Measurements from ENCODE around the gene ANKRD30A.
"Not testable (repeated sequence)": the region's sequence is repeated elsewhere in the genome, so short reads cannot be mapped to it uniquely, and the experiment has no call there.

ANKRD30A gene

DNA sequence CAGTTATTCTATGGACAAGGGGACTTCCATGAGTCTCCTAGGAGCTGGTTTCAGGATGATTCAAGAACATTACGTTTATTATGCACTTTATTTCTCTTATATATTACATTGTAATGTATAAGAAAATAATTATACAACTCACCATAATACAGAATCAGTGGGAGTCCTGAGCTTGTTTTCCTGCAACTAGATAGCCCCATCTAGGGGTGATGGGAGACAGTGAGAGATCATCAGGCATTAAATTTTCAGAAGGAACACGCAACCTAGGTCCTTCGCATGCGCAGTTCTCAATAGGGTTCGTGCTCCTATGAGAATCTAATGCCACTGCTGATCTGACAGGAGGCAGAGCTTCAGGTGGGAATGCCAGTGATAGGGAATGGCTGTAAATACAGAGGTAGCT is 137.9 kb downstream of the ANKRD30A start:
- in situ Hi-C loops (cut with MboI; ENCODE audit: low sequenced_read_pairs) = no loop called here

DNA sequence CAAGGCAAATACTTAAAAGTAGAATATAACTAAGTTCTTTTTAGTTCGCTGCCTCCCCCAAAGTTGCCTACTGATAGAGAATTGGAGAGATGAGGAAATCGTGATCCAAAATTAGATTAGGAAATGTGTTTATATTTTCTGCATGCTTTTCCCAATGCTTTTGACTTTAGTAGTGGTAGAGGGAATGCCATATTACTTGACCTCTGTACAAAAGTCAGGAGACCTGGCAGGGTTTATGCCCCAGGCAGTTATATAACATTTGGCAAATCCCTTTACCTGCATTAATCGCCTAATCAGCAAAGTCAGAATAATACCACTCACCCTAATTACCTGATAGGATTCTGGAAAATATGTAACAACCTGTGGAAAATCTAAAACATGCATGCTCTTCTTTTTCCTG is 142.9 kb downstream of the ANKRD30A start:
- in situ Hi-C loops (cut with MboI; ENCODE audit: low sequenced_read_pairs) = no loop called here

DNA sequence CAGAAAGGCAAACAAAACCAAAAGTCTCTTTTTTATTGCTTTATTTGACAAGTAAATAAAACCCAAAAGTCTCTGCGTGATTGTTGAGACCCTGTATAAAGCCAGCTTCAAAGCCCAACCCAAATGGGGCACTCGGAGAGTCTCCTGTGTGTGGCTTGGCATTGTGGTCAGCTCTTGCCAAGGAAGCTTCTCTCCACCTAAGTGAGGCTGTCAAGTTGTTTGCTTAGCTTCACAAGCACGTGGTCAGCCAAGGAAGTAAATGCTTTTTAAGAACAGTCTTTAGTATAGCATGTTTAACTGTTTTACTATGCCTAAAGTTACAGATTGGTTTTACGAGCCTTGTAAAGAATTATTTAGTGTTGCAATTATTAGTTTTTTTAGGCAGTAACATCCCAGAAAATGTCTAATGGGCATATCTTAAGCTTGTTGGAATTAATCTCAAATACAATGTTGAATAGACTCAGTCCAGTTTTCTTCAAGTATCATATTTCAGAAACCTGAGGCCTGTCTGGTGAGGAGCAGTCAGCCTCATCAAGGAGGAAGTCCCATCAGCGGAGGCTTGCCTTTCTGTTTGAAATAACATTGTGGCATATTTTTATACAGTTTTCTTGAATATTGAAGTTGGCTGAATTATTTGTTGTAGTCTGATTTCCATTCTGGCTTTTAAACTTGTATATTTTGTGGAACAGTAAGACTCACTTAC is 144.3 kb downstream of the ANKRD30A start:
- in situ Hi-C loops (cut with MboI; ENCODE audit: low sequenced_read_pairs) = no loop called here

DNA sequence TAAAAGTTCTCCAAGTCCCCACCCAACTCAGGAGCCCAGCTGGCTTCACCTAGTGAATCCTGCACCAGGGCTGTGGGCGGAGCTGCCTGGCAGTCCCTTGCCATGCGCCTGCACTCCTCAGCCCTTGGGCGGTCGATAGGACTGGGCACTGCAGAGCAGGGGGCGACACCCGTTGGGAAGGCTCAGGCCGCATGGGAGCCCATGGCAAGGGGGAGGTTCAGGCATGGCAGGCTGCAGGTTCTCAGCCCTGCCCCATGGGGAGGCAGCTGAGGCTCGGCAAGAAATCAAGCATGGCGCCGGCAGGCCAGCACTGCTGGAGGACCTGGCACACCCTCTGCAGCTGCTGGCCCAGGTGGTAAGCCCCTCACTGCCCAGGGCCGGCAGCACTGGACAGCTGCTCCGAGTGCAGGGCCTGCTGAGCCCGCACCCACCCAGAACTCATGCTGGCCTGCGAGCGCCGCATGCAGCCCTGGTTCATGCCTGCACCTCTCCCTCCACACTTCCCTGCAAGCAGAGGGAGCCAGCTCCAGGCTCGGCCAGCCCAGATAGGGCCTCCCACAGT is 149.9 kb downstream of the ANKRD30A start:
- in situ Hi-C loops (cut with MboI; ENCODE audit: low sequenced_read_pairs) = no loop called here

DNA sequence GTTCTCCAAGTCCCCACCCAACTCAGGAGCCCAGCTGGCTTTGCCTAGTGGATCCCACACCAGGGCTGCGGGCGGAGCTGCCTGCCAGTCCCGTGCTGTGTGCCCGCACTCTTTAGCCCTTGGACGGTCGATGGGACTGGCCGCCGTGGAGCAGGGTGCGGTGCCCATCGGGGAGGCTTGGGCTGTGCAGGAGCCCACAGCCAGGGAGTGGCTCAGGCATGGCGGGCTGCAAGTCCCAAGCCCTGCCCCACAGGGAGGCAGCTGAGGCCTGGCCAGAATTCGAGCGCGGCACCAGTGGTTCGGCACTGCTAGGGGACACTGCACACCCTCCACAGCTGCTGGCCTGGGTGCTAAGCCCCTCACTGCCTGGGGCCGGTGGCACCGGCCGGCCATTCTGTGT is 159.7 kb downstream of the ANKRD30A start:
- in situ Hi-C loops (cut with MboI; ENCODE audit: low sequenced_read_pairs) = no loop called here

DNA sequence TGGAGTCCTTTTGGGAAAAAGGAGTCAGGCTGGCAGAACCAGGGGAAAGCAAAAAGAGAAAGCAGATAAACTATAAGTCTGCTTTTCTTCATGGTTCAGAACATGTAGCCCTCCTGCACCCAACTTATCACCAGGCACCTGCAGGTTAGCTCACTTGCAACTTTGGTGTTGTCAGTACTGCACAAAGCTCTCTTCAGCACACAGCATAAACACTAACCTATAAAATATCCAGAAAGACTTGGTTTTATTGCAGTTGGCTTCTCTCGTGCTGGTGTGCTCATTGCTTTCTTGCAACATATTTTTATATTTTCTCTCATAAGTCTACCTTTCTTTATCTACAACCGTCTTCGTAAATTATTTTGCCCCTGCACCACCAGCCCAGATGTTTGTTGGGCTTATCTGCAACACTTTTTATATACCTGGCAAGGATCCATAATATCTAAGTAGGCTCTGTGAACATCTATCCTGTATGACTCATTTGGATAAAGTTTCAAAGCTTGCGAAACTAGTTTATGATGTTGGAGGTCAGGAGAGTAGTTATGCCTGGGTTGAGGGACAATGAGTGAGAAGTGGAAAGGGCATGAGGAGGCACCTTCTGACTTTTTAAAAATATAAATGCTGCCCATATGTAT is 164.6 kb downstream of the ANKRD30A start:
- in situ Hi-C loops (cut with MboI; ENCODE audit: low sequenced_read_pairs) = no loop called here

DNA sequence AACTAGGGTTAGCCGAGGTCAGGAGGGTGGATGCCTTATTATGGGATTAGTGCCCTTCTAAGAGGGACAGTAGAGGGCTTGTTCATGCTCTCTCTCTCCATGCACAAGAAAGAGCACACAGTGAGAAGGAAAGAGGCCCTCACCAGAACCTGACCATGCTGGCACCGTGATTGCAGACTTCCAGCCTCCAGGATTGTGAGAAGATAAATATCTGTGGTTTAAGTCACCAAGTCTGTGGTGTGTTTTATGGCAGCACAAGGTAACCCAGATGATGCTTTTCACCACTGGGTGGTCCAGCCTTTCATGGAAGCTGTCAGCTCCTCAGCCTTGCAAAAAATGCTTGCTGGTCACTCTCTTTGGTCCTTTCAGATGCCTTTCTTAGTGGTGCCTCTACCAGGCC is 175.9 kb downstream of the ANKRD30A start:
- in situ Hi-C loops (cut with MboI; ENCODE audit: low sequenced_read_pairs) = no loop called here

DNA sequence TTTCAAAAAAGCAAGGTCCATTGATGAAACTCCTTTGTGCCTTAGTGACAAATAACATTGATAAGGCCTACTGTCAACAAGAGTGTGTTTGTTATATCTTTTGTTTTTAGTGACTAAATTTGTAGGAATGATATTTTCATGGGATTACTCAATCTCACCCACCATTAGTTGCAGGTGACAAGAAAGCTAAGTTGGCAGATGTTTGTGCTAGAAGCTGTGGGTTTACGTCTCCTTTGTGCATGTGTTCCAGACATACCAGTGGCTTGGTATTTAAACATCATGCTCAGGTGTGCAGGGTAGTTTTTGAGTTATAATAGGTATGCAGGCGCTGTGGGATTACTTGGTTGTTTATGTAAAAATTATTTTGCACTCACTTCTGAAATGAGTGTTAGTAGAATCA is 178.6 kb downstream of the ANKRD30A start:
- in situ Hi-C loops (cut with MboI; ENCODE audit: low sequenced_read_pairs) = no loop called here

DNA sequence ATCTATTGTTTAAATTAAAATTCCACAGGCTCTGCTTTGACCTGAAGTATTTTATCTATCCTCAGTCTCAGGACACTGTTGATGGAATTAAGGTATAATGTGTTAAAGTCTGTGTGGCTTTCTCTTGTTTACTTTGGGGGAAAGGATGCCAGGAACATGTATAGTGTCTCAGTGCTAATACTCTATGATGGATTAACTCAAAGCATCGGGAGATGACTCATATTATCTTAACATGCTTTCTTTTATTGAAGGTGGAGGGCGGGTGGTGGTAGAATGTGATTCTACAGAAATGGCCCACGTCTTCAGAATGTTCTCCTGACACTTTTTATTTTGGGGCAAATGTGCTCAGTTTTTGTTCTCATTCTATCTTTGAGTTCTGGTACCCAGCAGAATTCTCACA is 189.0 kb downstream of the ANKRD30A start:
- in situ Hi-C loops (cut with MboI; ENCODE audit: low sequenced_read_pairs) = no loop called here

DNA sequence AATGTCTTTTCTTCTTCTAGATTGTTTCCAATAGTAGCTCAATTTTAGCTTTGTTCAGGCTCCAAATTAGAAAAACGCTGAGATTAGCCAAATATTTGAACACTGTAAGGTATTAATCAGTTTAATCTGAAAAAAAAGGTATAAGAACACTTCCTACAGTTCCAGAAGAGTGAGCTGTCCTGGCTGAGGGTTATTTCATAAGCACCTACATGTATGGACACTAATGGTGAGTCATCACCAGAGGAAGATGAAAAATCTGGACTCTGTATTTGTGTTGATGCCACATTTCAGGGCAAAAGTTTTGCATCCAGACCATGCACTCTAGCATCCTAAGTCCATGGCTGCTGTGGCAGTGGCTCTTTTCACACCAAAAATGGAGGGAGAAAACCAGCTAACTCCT is 189.5 kb downstream of the ANKRD30A start:
- in situ Hi-C loops (cut with MboI; ENCODE audit: low sequenced_read_pairs) = no loop called here

DNA sequence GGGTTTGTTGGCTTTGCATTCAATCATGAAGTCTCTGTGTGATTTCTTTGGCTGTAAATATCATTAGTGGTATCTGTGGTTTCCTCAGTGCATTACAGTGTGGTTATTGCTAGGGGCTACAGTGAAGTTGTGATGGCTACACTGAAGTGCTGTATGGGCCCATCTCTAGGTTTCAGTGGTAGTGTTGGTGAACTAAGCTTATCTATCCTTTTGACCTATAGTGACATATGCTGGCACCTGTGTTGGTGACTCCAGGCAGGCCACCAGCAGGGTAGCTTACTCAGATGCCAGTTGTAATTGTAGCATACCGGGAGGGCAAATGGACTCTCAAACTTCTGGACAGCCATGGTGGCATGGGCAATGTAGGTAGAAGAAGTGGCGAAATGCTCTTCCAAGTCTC is 219.0 kb downstream of the ANKRD30A start:
- in situ Hi-C loops (cut with MboI; ENCODE audit: low sequenced_read_pairs) = no loop called here

DNA sequence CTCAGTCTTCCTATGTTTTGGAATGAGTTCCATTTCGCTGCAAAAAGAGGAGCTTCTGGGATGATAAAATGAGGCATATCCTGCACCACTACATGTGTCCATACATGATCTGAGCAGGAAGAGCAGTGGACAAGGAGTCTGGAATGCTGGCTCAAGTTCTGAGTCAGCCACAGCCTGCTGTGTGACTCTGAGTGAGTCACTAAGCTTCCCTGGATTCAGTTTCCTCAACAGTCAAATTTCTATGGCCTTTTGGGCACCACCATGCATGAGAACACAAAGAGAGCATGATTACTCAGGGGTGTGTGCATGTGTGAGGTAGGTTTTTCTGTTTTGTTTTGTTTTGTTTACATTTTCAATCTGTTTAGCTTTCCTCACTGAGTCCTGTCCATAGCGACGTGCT is 254.6 kb downstream of the ANKRD30A start:
- in situ Hi-C loops (cut with MboI; ENCODE audit: low sequenced_read_pairs) = no loop called here

DNA sequence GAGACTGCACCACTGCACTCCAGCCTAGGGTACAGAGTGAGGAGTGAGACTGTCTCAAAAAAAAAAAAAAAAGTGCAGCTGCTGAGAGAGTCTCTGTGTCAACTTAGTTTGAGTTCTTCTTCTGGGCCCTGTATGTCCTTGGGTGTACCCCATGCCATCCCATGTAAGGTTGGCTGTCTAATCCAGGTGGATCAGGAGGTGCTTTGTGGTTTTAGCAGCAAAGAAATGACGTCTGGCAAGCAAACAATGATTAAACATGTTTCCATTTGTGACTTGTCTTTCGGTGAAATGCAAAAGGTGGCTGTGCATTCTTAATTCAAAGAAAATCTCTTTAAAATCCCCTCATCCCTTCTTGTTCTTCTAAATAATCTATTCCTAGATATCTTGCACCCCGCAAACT is 255.9 kb downstream of the ANKRD30A start:
- in situ Hi-C loops (cut with MboI; ENCODE audit: low sequenced_read_pairs) = no loop called here

DNA sequence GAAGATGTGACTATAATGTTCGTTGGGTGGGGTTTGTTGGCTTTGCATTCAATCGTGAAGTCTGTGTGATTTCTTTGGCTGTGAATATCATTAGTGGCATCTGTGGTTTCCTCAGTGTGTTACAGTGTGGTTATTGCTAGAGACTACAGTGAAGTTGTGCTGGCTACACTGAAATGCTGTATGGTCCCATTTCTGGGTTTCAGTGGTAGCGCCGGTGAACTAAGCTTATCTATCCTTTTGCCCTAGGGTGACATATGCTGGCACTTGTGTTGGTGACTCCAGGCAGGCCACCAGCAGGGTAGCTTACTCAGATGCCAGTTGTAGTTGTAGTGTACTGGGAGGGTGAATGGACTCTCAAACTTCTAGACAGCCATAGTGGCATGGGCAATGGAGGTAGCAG is 259.5 kb downstream of the ANKRD30A start:
- in situ Hi-C loops (cut with MboI; ENCODE audit: low sequenced_read_pairs) = no loop called here

DNA sequence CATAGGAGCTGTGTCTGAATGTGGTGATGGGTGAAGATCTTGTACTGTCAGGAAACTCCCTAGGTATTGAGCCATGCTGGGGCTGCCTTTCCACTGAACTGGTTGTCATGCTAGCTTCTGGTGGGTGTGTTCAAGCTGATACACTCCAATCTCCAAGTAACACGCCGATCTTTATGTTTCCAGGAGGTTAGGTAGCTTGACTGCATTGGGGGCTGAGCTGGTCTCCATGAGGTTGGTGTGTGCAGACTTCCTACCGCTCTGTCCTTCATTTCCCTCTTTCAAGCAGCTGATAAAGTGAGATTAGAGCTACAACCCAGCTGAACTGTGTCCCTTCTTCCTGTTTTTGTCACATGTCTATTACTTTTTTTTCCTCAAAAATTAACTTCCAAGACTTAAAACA is 265.5 kb downstream of the ANKRD30A start:
- in situ Hi-C loops (cut with MboI; ENCODE audit: low sequenced_read_pairs) = no loop called here

DNA sequence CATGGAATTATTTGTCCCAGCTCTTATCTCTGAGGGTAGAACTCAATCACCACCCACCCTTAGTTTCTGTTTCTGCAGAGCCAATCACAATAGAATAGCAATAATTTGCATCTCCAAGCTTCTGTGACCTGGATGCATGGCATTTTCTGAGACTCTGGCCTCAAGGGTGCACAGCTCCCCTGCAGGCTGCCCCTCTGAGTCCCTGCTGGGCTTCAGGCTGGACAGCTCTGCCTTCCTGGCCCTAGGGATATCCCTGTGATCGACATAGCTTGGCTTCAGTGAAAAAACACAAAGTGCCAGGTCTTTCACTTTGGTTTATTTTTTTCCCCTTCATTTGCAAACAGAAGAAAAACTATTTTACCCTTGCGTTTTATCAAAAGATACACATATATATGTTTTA is 275.4 kb downstream of the ANKRD30A start:
- in situ Hi-C loops (cut with MboI; ENCODE audit: low sequenced_read_pairs) = not testable (repeated sequence)

DNA sequence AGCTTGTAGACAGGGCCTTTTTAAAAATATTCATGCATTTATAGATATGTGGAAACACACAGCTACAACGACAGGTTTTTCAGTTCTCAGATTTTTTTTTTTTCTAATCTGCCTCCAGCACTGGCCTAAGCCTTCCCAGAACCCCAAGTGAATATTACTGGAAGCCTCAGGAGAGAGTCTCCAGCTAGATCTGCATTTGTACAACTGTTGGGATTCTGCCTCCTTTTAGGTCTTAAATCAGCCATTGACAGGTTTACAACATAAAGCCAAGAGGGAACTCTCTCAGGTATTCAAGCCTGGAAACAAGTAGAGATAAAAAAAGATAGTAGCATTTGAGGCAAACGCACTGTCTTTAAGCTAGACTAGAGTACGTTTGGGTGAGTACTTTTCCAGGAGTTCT is 275.8 kb downstream of the ANKRD30A start:
- in situ Hi-C loops (cut with MboI; ENCODE audit: low sequenced_read_pairs) = no loop called here

DNA sequence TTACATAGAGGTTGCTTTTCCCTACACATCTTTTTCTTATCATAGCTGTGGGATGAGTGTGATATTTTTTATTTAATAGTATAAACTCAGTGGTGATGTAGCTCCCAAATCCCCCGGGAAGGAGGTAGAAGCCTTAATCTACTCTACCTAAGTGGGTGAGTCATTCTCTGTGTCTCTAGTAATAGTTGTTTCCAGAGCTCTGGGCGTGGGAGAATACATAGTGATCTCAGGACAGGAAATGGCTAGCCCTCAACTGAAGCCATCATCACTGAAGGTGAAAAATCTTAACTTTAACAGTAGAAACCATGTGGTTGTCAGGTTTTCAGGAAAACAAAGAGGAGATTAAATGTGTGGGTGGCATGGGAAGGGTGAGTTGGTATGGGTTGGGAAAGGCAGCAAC is 278.4 kb downstream of the ANKRD30A start:
- in situ Hi-C loops (cut with MboI; ENCODE audit: low sequenced_read_pairs) = no loop called here
